Colonic mucosa (tissue), 4 donors: ENCODE results near the gene UBAP2L. TPM values are rescaled to one million over a fixed set of nuclear protein-coding genes. Genes with fewer than 3 reads are reported as not detected.
"Not testable (repeated sequence)": the region's sequence is repeated elsewhere in the genome, so short reads cannot be mapped to it uniquely, and the experiment has no call there.

Source experiments
- DNase-seq: peaks from one replicate; pipeline ENCODE4 v3.0.0-alpha.2; 2020
- H3K27ac ChIP-seq: fragments of 200-600 bp; one replicate; pipeline ENCODE4 v1.8.0; 2021
- H3K27me3 ChIP-seq: fragments of 200-600 bp; one replicate; pipeline ENCODE4 v1.8.0; 2021
- H3K36me3 ChIP-seq: fragments of 200-600 bp; one replicate; pipeline ENCODE4 v1.8.0; 2021
- H3K4me1 ChIP-seq: fragments of 200-600 bp; one replicate; pipeline ENCODE4 v1.8.0; 2021; ENCODE audit warnings: mild to moderate bottlenecking
- H3K4me3 ChIP-seq: fragments of 200-600 bp; one replicate; pipeline ENCODE4 v1.8.0; 2021
- H3K9ac ChIP-seq, 2 donors: one replicate each; pipeline ENCODE4 v1.7.0; 2013; ENCODE audit warnings: control low read depth in 2 of 2, low read depth in 2 of 2, low read length in 2 of 2
- H3K9me3 ChIP-seq: fragments of 200-600 bp; one replicate; pipeline ENCODE4 v1.8.0; 2021
- intact Hi-C: fragments of 100-400 bp; cut with DNase I; formaldehyde crosslinking; loops from one replicate; pipeline ENCODE4 v1.14.1; 2022
- total RNA-seq, 2 donors: library from RNA; stranded (reverse); fragmentation: NEBNext Ultra II Directional in 1 of 2; extraction: Animal tissue kit (Norgen Biotek cat#: 25700) in 1 of 2; gene quantifications; one replicate each; pipeline ENCODE4 v1.2.1, GENCODE V29; 2021
- TF ChIP-seq, protein P1 (sequence below): fragments of 200-600 bp; IDR thresholded peaks from one replicate; pipeline ENCODE4 v1.8.0; 2022; ENCODE audit warnings: antibody characterized with exemption, mild to moderate bottlenecking
- donor health status: healthy.
- donor health status: DM: no; HTN: no; CAD: no.
- donor health status: DM: no; HTN: no; CAD: no.

Gene UBAP2L
- total RNA-seq, 2 donors from 2014 or later, result 84.8 to 102 TPM

DNA sequence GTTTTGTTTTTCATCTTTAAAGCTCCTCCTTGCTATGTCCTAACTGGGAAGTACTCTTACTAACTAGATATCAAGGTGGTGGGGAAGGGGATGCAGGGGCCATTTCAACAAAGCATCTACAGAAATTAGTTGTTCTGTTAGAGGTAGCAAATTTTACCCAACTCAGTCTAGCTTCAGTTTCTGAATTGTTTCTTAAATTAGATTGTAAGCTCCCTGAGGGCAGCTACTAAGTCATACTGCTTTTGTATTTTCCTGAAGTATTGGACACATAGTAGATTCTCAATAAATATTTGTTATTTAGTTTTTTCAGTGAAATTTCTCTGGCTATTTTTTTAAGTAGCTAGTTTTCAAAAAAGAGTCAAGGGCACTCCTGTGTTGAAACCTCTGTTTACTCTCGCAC is 1.8 kb downstream of the UBAP2L start:
- no peaks in the 10 kb centered on the region for H3K27me3 ChIP-seq
- no peaks in the 10 kb centered on the region for H3K9me3 ChIP-seq
- peaks cover 7% of the 10 kb centered on the region for H3K4me1 ChIP-seq
- intact Hi-C loops, result no loop called here
- H3K36me3 ChIP-seq, result peaks cover 5% of the 10 kb centered on the region
- no peak overlapping the region for H3K27ac ChIP-seq
- no peak for DNase-seq
- peak overlapping the region in 1 of 2 donors; percentile 99 for H3K9ac ChIP-seq
- TF ChIP-seq, protein P1, sequence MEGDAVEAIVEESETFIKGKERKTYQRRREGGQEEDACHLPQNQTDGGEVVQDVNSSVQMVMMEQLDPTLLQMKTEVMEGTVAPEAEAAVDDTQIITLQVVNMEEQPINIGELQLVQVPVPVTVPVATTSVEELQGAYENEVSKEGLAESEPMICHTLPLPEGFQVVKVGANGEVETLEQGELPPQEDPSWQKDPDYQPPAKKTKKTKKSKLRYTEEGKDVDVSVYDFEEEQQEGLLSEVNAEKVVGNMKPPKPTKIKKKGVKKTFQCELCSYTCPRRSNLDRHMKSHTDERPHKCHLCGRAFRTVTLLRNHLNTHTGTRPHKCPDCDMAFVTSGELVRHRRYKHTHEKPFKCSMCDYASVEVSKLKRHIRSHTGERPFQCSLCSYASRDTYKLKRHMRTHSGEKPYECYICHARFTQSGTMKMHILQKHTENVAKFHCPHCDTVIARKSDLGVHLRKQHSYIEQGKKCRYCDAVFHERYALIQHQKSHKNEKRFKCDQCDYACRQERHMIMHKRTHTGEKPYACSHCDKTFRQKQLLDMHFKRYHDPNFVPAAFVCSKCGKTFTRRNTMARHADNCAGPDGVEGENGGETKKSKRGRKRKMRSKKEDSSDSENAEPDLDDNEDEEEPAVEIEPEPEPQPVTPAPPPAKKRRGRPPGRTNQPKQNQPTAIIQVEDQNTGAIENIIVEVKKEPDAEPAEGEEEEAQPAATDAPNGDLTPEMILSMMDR, result no peak
- H3K4me3 ChIP-seq, result no peak overlapping the region

DNA sequence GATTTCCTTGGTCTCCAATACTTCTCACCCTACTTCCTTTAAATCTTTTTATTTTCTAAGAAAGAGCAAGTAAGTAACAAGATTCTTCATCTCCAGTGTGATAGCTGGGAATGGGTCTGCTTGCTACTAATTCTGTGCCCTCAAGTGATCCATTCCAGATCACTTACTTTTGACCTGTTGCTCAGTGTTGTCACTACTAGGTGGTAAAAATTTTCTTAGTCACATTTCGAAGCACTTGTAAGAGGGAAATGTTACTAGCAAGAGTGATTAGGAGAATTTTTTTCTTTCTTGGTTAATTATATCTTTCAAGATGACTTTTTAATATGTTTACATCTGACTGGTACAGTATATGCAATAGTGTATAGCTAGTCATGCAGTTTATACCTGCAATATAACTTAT is 2.2 kb downstream of the UBAP2L start:
- Histone ChIP-seq H3K27me3 (no peaks in the 10 kb centered on the region), H3K9me3 (no peaks in the 10 kb centered on the region), H3K27ac (no peak overlapping the region), H3K4me1 (peaks cover 7% of the 10 kb centered on the region), H3K9ac (no peak overlapping the region), H3K4me3 (no peak overlapping the region), H3K36me3 (peaks cover 8% of the 10 kb centered on the region)
- TF ChIP-seq, protein P1, result no peak
- intact Hi-C loops, result no loop called here
- DNase-seq, result no peak

DNA sequence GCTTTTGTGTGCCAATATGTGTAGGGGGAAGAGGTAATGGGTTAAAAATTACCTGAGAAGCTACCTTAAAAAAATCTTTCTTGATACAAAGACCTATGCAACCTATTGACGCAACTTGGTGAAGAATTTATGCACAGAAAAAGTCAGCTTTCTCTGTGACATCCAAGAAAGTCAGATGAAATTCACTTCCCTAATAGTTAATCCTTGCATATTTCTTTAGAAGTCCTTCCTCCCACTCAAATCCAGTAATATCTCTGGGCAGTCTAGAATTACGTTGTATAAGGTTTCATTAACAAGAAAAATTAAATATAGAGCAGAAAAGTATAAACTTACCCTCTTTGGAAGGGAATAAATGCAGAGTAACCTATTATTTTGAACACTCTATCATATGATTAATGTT is 2.9 kb downstream of the UBAP2L start:
- Histone ChIP-seq H3K36me3 (peaks cover 12% of the 10 kb centered on the region), H3K27me3 (no peaks in the 10 kb centered on the region), H3K9ac (no peak overlapping the region), H3K4me1 (peaks cover 7% of the 10 kb centered on the region), H3K27ac (no peak overlapping the region), H3K4me3 (no peak overlapping the region), H3K9me3 (no peaks in the 10 kb centered on the region)
- TF ChIP-seq, protein P1, result no peak
- no peak for DNase-seq
- intact Hi-C loops, result no loop called here

DNA sequence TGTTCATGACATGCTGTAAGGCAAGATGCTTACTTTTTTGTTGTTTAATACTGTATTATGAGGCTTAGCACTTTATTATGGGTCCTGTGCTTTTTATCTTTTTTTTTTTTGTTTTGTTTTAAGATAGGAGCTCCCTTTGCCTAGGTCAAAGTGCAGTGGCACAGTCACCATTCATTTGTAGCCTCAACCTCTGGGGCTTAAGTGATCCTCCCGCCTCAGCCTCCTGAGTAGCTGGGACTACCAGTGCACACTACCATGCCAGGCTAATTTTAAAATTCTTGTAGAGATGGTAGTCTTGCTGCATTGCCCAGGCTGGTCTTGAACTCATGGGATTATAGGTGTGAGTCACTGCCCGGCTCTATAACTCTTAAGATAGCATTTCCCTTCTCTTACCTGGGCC is 4.6 kb downstream of the UBAP2L start:
- Histone ChIP-seq H3K27me3 (no peaks in the 10 kb centered on the region), H3K9me3 (no peaks in the 10 kb centered on the region), H3K4me3 (no peak overlapping the region), H3K36me3 (peaks cover 28% of the 10 kb centered on the region), H3K9ac (no peak overlapping the region), H3K4me1 (no peaks in the 10 kb centered on the region), H3K27ac (no peak overlapping the region)
- TF ChIP-seq, protein P1, result no peak
- no peak for DNase-seq
- intact Hi-C loops, result no loop called here

DNA sequence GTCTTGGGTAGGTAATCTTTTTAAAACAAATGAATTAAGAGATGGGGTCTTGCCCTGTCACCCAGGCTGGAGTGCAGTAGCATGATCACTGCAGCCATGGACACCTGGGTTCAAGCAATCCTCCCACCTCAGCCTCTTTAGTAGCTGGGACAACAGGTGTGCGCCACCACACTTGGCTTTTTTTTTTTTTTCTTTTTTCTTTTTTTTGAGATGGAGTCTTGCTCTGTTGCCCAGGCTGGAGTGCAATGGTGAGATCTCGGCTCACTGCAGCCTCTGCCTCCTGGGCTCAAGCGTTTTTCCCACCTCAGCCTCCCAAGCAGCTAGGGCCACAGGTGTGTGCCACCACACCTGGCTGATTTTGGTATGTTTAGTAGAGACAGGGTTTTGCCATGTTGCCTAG is 10.4 kb downstream of the UBAP2L start:
- H3K27ac ChIP-seq, H3K9ac ChIP-seq, H3K9me3 ChIP-seq, intact Hi-C loops, H3K4me1 ChIP-seq, DNase-seq, H3K4me3 ChIP-seq, H3K27me3 ChIP-seq: not testable (repeated sequence)
- H3K36me3 ChIP-seq, result peaks cover 55% of the 10 kb centered on the region

DNA sequence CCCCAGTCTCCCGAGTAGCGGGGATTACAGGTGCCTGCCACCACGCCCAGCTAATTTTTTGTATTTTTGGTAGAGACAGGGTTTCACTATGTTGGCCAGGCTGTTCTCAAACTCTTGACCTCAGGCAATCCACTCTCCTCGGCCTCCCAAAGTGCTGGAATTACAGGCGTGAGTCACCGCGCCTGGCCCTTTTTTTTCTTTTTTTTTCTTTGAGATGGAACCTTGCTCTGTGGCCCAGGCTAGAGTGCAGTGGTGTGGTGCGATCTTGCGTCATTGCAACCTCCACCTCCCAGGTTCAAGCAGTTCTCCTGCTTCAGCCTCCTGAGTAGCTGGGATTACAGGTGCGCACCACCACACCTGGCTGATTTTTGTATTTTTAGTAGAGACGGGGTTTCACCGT is 12.4 kb downstream of the UBAP2L start:
- H3K4me1 ChIP-seq, H3K4me3 ChIP-seq, intact Hi-C loops, H3K27ac ChIP-seq, DNase-seq, H3K9me3 ChIP-seq, H3K9ac ChIP-seq, H3K27me3 ChIP-seq: not testable (repeated sequence)
- H3K36me3 ChIP-seq, result peaks cover 60% of the 10 kb centered on the region

DNA sequence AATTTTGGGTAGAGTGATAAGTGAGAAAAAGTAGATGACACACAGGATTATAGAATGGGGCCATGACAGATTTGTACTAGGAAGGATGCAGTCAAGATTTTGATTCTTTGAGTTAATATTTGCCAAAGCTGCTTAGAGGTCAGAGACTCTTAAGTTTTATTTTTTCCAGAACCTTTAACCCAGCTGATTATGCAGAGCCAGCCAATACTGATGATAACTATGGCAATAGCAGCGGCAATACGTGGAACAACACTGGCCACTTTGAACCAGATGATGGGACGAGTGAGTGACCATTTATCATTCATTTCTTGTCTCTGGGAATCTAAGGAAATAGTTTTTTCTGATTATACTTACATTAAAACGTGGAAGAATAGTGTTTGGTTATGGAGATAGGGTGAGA is 16.1 kb downstream of the UBAP2L start:
- intact Hi-C loops, result no loop called here
- Histone ChIP-seq H3K4me3 (no peak overlapping the region), H3K27ac (no peak overlapping the region), H3K9me3 (no peaks in the 10 kb centered on the region), H3K27me3 (no peaks in the 10 kb centered on the region), H3K9ac (no peak overlapping the region), H3K36me3 (peaks cover 33% of the 10 kb centered on the region), H3K4me1 (no peaks in the 10 kb centered on the region)
- TF ChIP-seq, protein P1, result no peak
- DNase-seq, result no peak
